ENCODE results near the gene TRAPPC2. TPM values are rescaled to one million over a fixed set of nuclear protein-coding genes. Genes with fewer than 3 reads are reported as not detected.

TRAPPC2 gene
- 10 to 100 TPM in 3 of 4 donors, 1 to 10 TPM in 1; 5.6 to 48.0 (median 22.8) TPM for total RNA-seq

GRCh38 chrX:13734278-13735172 is at the start of gene TRAPPC2, which contains the start of gene OFD1:
Gene TRAPPC2, minus strand, starts transcription at chrX:13734620. Its CDS starts 14,657 bp downstream, at chrX:13719963.
Gene OFD1, plus strand, starts transcription at chrX:13734748. Its CDS starts 324 bp downstream, at chrX:13735072.
- DNase-seq, result peak; percentile 94 to 95
- no peaks in the 10 kb centered on the region for H3K27me3 ChIP-seq
- intact Hi-C loops (cut with DNase I; ENCODE audit: low total_unique reads), result loop anchor here (10.0 kb wide), 1 partner anchor 50 kb away; the partner anchor contains the start of gene RAB9A
- peak within 1 kb of the TSS; percentile 83 to 87 for H3K27ac ChIP-seq
- H3K36me3 ChIP-seq, result no peaks in the 10 kb centered on the region
- H3K9me3 ChIP-seq, result no peaks in the 10 kb centered on the region
- H3K4me1 ChIP-seq, result no peaks in the 10 kb centered on the region
- TF ChIP-seq CTCF (IDR thresholded peaks at IDR 0.05), result peak in 1 of 4 experiments; percentile 3
- TF ChIP-seq POLR2A (IDR thresholded peaks at IDR 0.05), result peak; percentile 94
- peak within 1 kb of the TSS; percentile 60 to 61 for H3K4me3 ChIP-seq

GRCh38 chrX:13780868-13781427 is 46.5 kb upstream of the TRAPPC2 start:
- H3K27ac ChIP-seq, result no peak overlapping the region
- no peak for DNase-seq
- intact Hi-C loops (cut with DNase I; ENCODE audit: low total_unique reads), result no loop called here

GRCh38 chrX:13778916-13779315 is 44.5 kb upstream of the TRAPPC2 start:
- Histone ChIP-seq H3K4me3 (no peak overlapping the region), H3K27ac (no peak overlapping the region), H3K4me1 (no peaks in the 10 kb centered on the region), H3K27me3 (no peaks in the 10 kb centered on the region), H3K36me3 (no peaks in the 10 kb centered on the region), H3K9me3 (no peaks in the 10 kb centered on the region)
- TF ChIP-seq CTCF (IDR thresholded peaks at IDR 0.05) (no peak), POLR2A (IDR thresholded peaks at IDR 0.05) (no peak)
- intact Hi-C loops (cut with DNase I; ENCODE audit: low total_unique reads), result no loop called here
- no peak for DNase-seq

More at GRCh38 chrX:13780868-13781427, 46.5 kb upstream of the TRAPPC2 start:
- Histone ChIP-seq H3K27me3 (no peaks in the 10 kb centered on the region), H3K36me3 (no peaks in the 10 kb centered on the region), H3K4me3 (no peak overlapping the region), H3K9me3 (no peaks in the 10 kb centered on the region), H3K4me1 (no peaks in the 10 kb centered on the region)
- no peak for TF ChIP-seq POLR2A (IDR thresholded peaks at IDR 0.05)
- no peak for TF ChIP-seq CTCF (IDR thresholded peaks at IDR 0.05)

- Histone ChIP-seq H3K27me3 (no peaks in the 10 kb centered on the region), H3K4me3 (no peak overlapping the region), H3K36me3 (no peaks in the 10 kb centered on the region), H3K27ac (no peak overlapping the region), H3K4me1 (no peaks in the 10 kb centered on the region), H3K9me3 (no peaks in the 10 kb centered on the region)
- DNase-seq, result no peak
- no peak for TF ChIP-seq CTCF (IDR thresholded peaks at IDR 0.05)
- no peak for TF ChIP-seq POLR2A (IDR thresholded peaks at IDR 0.05)
- intact Hi-C loops (cut with DNase I; ENCODE audit: low total_unique reads), result no loop called here
Measured at GRCh38 chrX:13776387-13776786, 42.0 kb upstream of the TRAPPC2 start.

- no peaks in the 10 kb centered on the region for H3K9me3 ChIP-seq
- no peaks in the 10 kb centered on the region for H3K4me1 ChIP-seq
- TF ChIP-seq CTCF (IDR thresholded peaks at IDR 0.05) (no peak), POLR2A (IDR thresholded peaks at IDR 0.05) (no peak)
- intact Hi-C loops (cut with DNase I; ENCODE audit: low total_unique reads), result no loop called here
- no peaks in the 10 kb centered on the region for H3K27me3 ChIP-seq
- H3K4me3 ChIP-seq, result no peak overlapping the region
- no peaks in the 10 kb centered on the region for H3K36me3 ChIP-seq
- DNase-seq, result no peak
- no peak overlapping the region for H3K27ac ChIP-seq
Measured at GRCh38 chrX:13775837-13776236, 41.4 kb upstream of the TRAPPC2 start.

Measured in uterus (tissue), 4 donors.